ENCODE results near the gene PCSK2. TPM values are rescaled to one million over a fixed set of nuclear protein-coding genes. Genes with fewer than 3 reads are reported as not detected.

PCSK2 gene
- total and polyA plus RNA-seq, 8 donors, result 5.4 to 51.0 (median 9.3) TPM

GRCh38 chr20:17533396-17533795, 306.6 kb downstream of the PCSK2 start:
- FAIRE-seq (no peak), ATAC-seq (no peak), DNase-seq (no peak)
- Histone ChIP-seq H3K4me3 (no peak overlapping the region), H3K27ac (no peak overlapping the region), H3K4me1 (peaks cover 5 to 7% (median 6%) of the 10 kb centered on the region in 3 donors), H3K36me3 (no peaks in the 10 kb centered on the region), H3K27me3 (no peaks in the 10 kb centered on the region), H3K9me3 (no peaks in the 10 kb centered on the region)
- intact Hi-C loops (cut with DNase I), result loop anchor here in 1 of 3 donors (10.0 kb wide), 1 partner anchor 81 kb away; no protein-coding TSS in a partner anchor
- TF ChIP-seq, protein P1, sequence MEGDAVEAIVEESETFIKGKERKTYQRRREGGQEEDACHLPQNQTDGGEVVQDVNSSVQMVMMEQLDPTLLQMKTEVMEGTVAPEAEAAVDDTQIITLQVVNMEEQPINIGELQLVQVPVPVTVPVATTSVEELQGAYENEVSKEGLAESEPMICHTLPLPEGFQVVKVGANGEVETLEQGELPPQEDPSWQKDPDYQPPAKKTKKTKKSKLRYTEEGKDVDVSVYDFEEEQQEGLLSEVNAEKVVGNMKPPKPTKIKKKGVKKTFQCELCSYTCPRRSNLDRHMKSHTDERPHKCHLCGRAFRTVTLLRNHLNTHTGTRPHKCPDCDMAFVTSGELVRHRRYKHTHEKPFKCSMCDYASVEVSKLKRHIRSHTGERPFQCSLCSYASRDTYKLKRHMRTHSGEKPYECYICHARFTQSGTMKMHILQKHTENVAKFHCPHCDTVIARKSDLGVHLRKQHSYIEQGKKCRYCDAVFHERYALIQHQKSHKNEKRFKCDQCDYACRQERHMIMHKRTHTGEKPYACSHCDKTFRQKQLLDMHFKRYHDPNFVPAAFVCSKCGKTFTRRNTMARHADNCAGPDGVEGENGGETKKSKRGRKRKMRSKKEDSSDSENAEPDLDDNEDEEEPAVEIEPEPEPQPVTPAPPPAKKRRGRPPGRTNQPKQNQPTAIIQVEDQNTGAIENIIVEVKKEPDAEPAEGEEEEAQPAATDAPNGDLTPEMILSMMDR (IDR thresholded peaks at IDR 0.05), result no peak
- 45 to 62% methylated on average over 1 of the region's 1 CpG for WGBS, 2 donors

DNA sequence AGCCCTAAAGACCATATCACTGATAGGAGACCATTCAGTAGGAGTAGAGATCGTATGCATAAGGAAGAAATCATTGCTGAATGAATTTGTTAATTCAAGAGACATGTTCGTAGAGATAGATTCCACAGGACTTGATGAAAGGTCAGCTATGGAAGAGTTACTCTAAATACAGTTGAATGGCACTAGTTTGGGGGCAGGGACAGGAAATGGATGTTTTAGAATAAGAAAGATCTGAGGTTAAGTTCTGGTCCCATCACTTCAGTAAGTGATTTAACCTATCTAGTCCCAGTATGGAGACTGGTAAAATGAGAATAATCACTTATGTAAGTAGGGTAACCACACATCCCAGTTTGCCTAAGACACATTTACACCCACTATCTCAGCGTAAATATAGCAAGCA, 307.2 kb downstream of the PCSK2 start:
- Histone ChIP-seq H3K9me3 (no peaks in the 10 kb centered on the region), H3K27me3 (no peaks in the 10 kb centered on the region), H3K27ac (no peak overlapping the region), H3K36me3 (no peaks in the 10 kb centered on the region), H3K4me1 (peaks cover 5 to 7% (median 6%) of the 10 kb centered on the region in 3 donors), H3K4me3 (no peak overlapping the region)
- ATAC-seq, result no peak
- DNase-seq, result no peak
- FAIRE-seq, result no peak
- 91% methylated on average over 3 of the region's 3 CpGs for WGBS, 2 donors
- intact Hi-C loops (cut with DNase I), result loop anchor here in 1 of 3 donors (10.0 kb wide), 1 partner anchor 81 kb away; no protein-coding TSS in a partner anchor
- TF ChIP-seq, protein P1 (IDR thresholded peaks at IDR 0.05), result no peak
